ENCODE results near the gene CDR2. TPM values are rescaled to one million over a fixed set of nuclear protein-coding genes. Genes with fewer than 3 reads are reported as not detected.

Gene CDR2
- total and polyA plus RNA-seq, 9 of the 15 experiments (the other 6 are each of a cell fraction or from before 2014, with no cell fraction given), result 4.6 to 30.3 (median 19.9) TPM

DNA sequence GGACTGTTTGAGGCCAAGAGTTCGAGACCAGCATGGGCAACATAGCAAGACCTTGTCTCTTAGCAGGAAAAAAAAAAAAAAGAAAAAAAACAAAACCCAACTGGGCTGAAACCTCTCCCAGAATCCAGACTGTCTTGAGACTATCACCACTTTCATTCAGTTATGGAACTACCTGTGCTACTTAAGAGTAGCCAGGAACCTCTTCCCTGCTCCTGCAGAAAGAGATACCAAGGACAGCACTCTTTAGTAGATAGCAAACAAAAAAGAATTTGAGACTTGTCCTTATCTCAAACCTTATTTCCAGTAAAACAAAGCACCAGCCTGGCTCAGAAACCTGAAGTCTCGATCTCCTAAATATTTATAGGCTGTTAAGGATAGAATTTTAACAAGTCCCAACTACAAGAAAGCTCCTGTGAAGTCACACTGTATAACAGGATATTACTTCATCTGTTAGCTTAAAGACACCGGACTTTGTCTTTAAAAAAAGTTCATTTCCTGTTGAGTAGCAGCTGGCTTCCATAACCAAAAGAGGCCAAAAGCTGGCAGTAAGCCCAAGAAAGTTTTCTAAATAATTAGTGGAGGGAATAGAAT is 5.1 kb downstream of the CDR2 start:
- H3K9me1 ChIP-seq (ENCODE audit: control insufficient read depth, insufficient read depth, low read length), result no peaks in the 10 kb centered on the region
- peak overlapping the region; percentile 36; the same call in 1 of the 3 replicates for H3K27ac ChIP-seq (ENCODE audit: extremely low read depth, low read depth, low read length)
- TF ChIP-seq MTF1 (CRISPR knock-in tag; IDR thresholded peaks at IDR 0.05; ENCODE audit: borderline replicate concordance) (no peak), FOXA3 (CRISPR knock-in tag; conservative IDR thresholded peaks at IDR 0.05 in 1 of 2, IDR thresholded peaks at IDR 0.05 in 1 of 2) (no peak), SMARCA5 (IDR thresholded peaks at IDR 0.05) (no peak), TRIM28 (IDR thresholded peaks at IDR 0.05) (no peak), CHD1 (IDR thresholded peaks at IDR 0.05; ENCODE audit: low read length) (no peak), ZNF830 (CRISPR knock-in tag; IDR thresholded peaks at IDR 0.05) (no peak), OTX1 (CRISPR knock-in tag; IDR thresholded peaks at IDR 0.05) (no peak), ZSCAN29 (IDR thresholded peaks at IDR 0.05) (no peak), CEBPG (CRISPR knock-in tag; IDR thresholded peaks at IDR 0.05) (no peak), CEBPG (tag; conservative IDR thresholded peaks at IDR 0.05 in 1 of 2, IDR thresholded peaks at IDR 0.05 in 1 of 2) (0 out of 4 replicates have a peak, but pooled peaks of 1 of the 2 experiments have one; percentile 32), PCBP1 (IDR thresholded peaks at IDR 0.05; ENCODE audit: low read depth, low read length, poor library complexity, severe bottlenecking) (no peak), DMBX1 (CRISPR knock-in tag; IDR thresholded peaks at IDR 0.05; ENCODE audit: borderline replicate concordance) (no peak), PRMT5 (CRISPR knock-in tag; IDR thresholded peaks at IDR 0.05) (no peak)
- TF ChIP-seq, protein P1, sequence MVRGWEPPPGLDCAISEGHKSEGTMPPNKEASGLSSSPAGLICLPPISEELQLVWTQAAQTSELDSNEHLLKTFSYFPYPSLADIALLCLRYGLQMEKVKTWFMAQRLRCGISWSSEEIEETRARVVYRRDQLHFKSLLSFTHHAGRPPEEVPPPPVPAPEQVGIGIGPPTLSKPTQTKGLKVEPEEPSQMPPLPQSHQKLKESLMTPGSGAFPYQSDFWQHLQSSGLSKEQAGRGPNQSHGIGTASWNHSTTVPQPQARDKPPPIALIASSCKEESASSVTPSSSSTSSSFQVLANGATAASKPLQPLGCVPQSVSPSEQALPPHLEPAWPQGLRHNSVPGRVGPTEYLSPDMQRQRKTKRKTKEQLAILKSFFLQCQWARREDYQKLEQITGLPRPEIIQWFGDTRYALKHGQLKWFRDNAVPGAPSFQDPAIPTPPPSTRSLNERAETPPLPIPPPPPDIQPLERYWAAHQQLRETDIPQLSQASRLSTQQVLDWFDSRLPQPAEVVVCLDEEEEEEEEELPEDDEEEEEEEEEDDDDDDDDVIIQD (CRISPR knock-in tag; IDR thresholded peaks at IDR 0.05), result no peak
- TF ChIP-seq, protein P2, sequence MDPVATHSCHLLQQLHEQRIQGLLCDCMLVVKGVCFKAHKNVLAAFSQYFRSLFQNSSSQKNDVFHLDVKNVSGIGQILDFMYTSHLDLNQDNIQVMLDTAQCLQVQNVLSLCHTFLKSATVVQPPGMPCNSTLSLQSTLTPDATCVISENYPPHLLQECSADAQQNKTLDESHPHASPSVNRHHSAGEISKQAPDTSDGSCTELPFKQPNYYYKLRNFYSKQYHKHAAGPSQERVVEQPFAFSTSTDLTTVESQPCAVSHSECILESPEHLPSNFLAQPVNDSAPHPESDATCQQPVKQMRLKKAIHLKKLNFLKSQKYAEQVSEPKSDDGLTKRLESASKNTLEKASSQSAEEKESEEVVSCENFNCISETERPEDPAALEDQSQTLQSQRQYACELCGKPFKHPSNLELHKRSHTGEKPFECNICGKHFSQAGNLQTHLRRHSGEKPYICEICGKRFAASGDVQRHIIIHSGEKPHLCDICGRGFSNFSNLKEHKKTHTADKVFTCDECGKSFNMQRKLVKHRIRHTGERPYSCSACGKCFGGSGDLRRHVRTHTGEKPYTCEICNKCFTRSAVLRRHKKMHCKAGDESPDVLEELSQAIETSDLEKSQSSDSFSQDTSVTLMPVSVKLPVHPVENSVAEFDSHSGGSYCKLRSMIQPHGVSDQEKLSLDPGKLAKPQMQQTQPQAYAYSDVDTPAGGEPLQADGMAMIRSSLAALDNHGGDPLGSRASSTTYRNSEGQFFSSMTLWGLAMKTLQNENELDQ (CRISPR knock-in tag; IDR thresholded peaks at IDR 0.05; ENCODE audit: borderline replicate concordance), result no peak

More for the DNA sequence above, 5.1 kb downstream of the CDR2 start:
- peaks cover 54% of the 10 kb centered on the region for H3K36me3 ChIP-seq (ENCODE audit: control insufficient read depth, insufficient read depth, low read length)
- H3K4me2 ChIP-seq (ENCODE audit: insufficient read depth, low read length), result no peak overlapping the region
- in situ Hi-C loops (cut with MboI), result no loop called here
- DNase-seq (ENCODE audit: extremely low read depth in 1 of 4, low spot score in 3 of 4) (peak in 1 of 4 experiments; percentile 24), ATAC-seq (no peak), FAIRE-seq (no peak)
- intact Hi-C loops (cut with micrococcal nuclease), result no loop called here
- no peaks in the 10 kb centered on the region for H3K27me3 ChIP-seq (ENCODE audit: control insufficient read depth in 2 of 2, insufficient read depth in 2 of 2, low read length in 2 of 2)
- CTCF ChIA-PET (ENCODE audit: low intra/inter-chr PET ratio), result interaction anchor here (0.5 kb wide), 1 partner anchor 15 kb away, joined by 3 read pairs; no protein-coding TSS in a partner anchor
- H3K9me3 ChIP-seq (replicated peaks; ENCODE audit: control insufficient read depth, insufficient read depth, low read depth, low read length), result no peaks in the 10 kb centered on the region
- H3K9ac ChIP-seq (ENCODE audit: insufficient read depth in 1 of 2, low read depth in 2 of 2, low read length in 2 of 2), result no peak overlapping the region
- H3K4me3 ChIP-seq, result no peak overlapping the region
- no peaks in the 10 kb centered on the region for H4K20me1 ChIP-seq (replicated peaks; ENCODE audit: control insufficient read depth, insufficient read depth, low read length)
- POLR2A ChIA-PET, result interaction anchor here (1.0 to 1.3 kb wide), 2 partner anchors 8 to 12 kb away, joined by 3 to 5 read pairs; no protein-coding TSS in a partner anchor
- H3K4me1 ChIP-seq (replicated peaks in 1 of 2; ENCODE audit: control insufficient read depth in 2 of 2, insufficient read depth in 2 of 2, low read length in 2 of 2), result peaks cover 9 to 27% of the 10 kb centered on the region in 2 experiments; a peak in 4 of 5 replicates
- H2AFZ ChIP-seq (ENCODE audit: low read depth, low read length), result no peak overlapping the region
- peaks cover 88% of the 10 kb centered on the region for H3K79me2 ChIP-seq (ENCODE audit: control insufficient read depth, insufficient read depth, low read length)
- 44% methylated on average over 3 of the region's 3 CpGs for WGBS (ENCODE audit: insufficient coverage, low coverage, missing lambda C conversion rate)
- no TSS peak for BruUV-seq (replicated peaks)
